Nephron (organoid): ENCODE data around the gene PZP.

Experiments
- H3K27ac Mint-ChIP-seq, 3 experiments: 2 replicates each; pipeline ENCODE4 v1.8.0; 2020; ENCODE audit warnings: mixed read lengths in 3 of 3, mild to moderate bottlenecking in 2 of 3, moderate library complexity in 1 of 3
- H3K27me3 Mint-ChIP-seq: 2 replicates; pipeline ENCODE4 v1.8.0; 2021; ENCODE audit warnings: low read depth, mild to moderate bottlenecking, moderate library complexity, mixed read lengths
- H3K36me3 Mint-ChIP-seq: 2 replicates; pipeline ENCODE4 v1.8.0; 2020; ENCODE audit warnings: low read depth, mixed read lengths
- H3K4me1 Mint-ChIP-seq: 2 replicates; pipeline ENCODE4 v1.8.0; 2020; ENCODE audit warnings: mixed read lengths
- H3K4me3 Mint-ChIP-seq, 3 experiments: 2 replicates each; pipeline ENCODE4 v1.8.0; 2020; ENCODE audit warnings: mild to moderate bottlenecking in 3 of 3, mixed read lengths in 3 of 3, moderate library complexity in 2 of 3
- H3K9me3 Mint-ChIP-seq: 2 replicates; pipeline ENCODE4 v1.8.0; 2020; ENCODE audit warnings: mixed read lengths
- CTCF ChIP-seq, 3 experiments: fragments of 200-600 bp; sonication (generic); IDR thresholded peaks; one replicate each; pipeline ENCODE4 v1.5.0; 2021; ENCODE audit warnings: antibody characterized with exemption in 3 of 3; ENCODE audit not compliant: unreplicated experiment in 3 of 3

PZP gene

GRCh38 chr12:9107542-9107873 is 100.7 kb downstream of the PZP start:
- H3K27me3 Mint-ChIP-seq: no peaks in the 10 kb centered on the region
- H3K36me3 Mint-ChIP-seq: no peaks in the 10 kb centered on the region
- TF ChIP-seq CTCF (IDR thresholded peaks at IDR 0.05; ENCODE audit: unreplicated experiment in 3 of 3): no peak
- no peaks in the 10 kb centered on the region for H3K9me3 Mint-ChIP-seq
- no peak overlapping the region for H3K27ac Mint-ChIP-seq
- H3K4me1 Mint-ChIP-seq: no peaks in the 10 kb centered on the region
- H3K4me3 Mint-ChIP-seq: no peak overlapping the region

- no peaks in the 10 kb centered on the region for H3K9me3 Mint-ChIP-seq
These were observed 101.3 kb downstream of the PZP start for GRCh38 chr12:9106610-9107541.

GRCh38 chr12:9106067-9106466 is 102.1 kb downstream of the PZP start:
- Mint-ChIP-seq H3K36me3 (no peaks in the 10 kb centered on the region), H3K27me3 (no peaks in the 10 kb centered on the region), H3K9me3 (no peaks in the 10 kb centered on the region), H3K4me3 (no peak overlapping the region), H3K4me1 (no peaks in the 10 kb centered on the region), H3K27ac (no peak overlapping the region)
- TF ChIP-seq CTCF (IDR thresholded peaks at IDR 0.05; ENCODE audit: unreplicated experiment in 3 of 3): no peak

More at GRCh38 chr12:9106610-9107541, 101.3 kb downstream of the PZP start:
- Mint-ChIP-seq H3K4me1 (no peaks in the 10 kb centered on the region), H3K36me3 (no peaks in the 10 kb centered on the region), H3K27me3 (no peaks in the 10 kb centered on the region), H3K4me3 (no peak overlapping the region), H3K27ac (no peak overlapping the region)
- TF ChIP-seq CTCF (IDR thresholded peaks at IDR 0.05; ENCODE audit: unreplicated experiment in 3 of 3): no peak

GRCh38 chr12:9104767-9105423 is 103.3 kb downstream of the PZP start:
- Mint-ChIP-seq H3K27ac (no peak overlapping the region), H3K9me3 (no peaks in the 10 kb centered on the region), H3K4me3 (no peak overlapping the region), H3K4me1 (no peaks in the 10 kb centered on the region), H3K27me3 (no peaks in the 10 kb centered on the region), H3K36me3 (no peaks in the 10 kb centered on the region)
- TF ChIP-seq CTCF (IDR thresholded peaks at IDR 0.05; ENCODE audit: unreplicated experiment in 3 of 3): no peak

GRCh38 chr12:9104087-9104486 is 104.1 kb downstream of the PZP start:
- H3K4me3 Mint-ChIP-seq: no peak overlapping the region
- H3K27me3 Mint-ChIP-seq: no peaks in the 10 kb centered on the region
- H3K9me3 Mint-ChIP-seq: no peaks in the 10 kb centered on the region
- TF ChIP-seq CTCF (IDR thresholded peaks at IDR 0.05; ENCODE audit: unreplicated experiment in 3 of 3): no peak
- no peaks in the 10 kb centered on the region for H3K4me1 Mint-ChIP-seq
- H3K27ac Mint-ChIP-seq: no peak overlapping the region
- H3K36me3 Mint-ChIP-seq: no peaks in the 10 kb centered on the region
